A549 (cell line): Measurements from ENCODE around the gene RAD51B.

Source experiments
- POLR2A ChIP-seq: IDR thresholded peaks from 2 replicates; pipeline ENCODE4 v1.6.1; 2012; ENCODE audit warnings: mild to moderate bottlenecking, low read length
- TF ChIP-seq, protein P1 (sequence below): fragments of >200 bp; sonication (Bioruptor Twin); formaldehyde crosslinking; IDR thresholded peaks from 2 replicates; pipeline ENCODE4 v1.6.1; 2016

GRCh38 chr14:68328509-68328908 lies 508.9 kb downstream of the RAD51B start:
- TF ChIP-seq POLR2A = no peak
- TF ChIP-seq, protein P1, sequence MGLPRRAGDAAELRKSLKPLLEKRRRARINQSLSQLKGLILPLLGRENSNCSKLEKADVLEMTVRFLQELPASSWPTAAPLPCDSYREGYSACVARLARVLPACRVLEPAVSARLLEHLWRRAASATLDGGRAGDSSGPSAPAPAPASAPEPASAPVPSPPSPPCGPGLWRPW = no peak
